NCI-H526 treated with DMSO at 0.1 percent for 48 hours (cell line): ENCODE measurements around the gene UBL4B.
A peak's percentile ranks its signal among the peaks of the same experiment; 100 is the strongest.

Source experiments
- DNase-seq: peaks from one replicate; lab custom pipeline; 2025; lab: John Stamatoyannopoulos, UW

Gene UBL4B

GRCh38 chr1:110085671-110086070 lies 26.6 kb upstream of the UBL4B start:
- no peak for DNase-seq

- DNase-seq, result no peak
Observed at GRCh38 chr1:110086961-110087360, 25.3 kb upstream of the UBL4B start.

DNA sequence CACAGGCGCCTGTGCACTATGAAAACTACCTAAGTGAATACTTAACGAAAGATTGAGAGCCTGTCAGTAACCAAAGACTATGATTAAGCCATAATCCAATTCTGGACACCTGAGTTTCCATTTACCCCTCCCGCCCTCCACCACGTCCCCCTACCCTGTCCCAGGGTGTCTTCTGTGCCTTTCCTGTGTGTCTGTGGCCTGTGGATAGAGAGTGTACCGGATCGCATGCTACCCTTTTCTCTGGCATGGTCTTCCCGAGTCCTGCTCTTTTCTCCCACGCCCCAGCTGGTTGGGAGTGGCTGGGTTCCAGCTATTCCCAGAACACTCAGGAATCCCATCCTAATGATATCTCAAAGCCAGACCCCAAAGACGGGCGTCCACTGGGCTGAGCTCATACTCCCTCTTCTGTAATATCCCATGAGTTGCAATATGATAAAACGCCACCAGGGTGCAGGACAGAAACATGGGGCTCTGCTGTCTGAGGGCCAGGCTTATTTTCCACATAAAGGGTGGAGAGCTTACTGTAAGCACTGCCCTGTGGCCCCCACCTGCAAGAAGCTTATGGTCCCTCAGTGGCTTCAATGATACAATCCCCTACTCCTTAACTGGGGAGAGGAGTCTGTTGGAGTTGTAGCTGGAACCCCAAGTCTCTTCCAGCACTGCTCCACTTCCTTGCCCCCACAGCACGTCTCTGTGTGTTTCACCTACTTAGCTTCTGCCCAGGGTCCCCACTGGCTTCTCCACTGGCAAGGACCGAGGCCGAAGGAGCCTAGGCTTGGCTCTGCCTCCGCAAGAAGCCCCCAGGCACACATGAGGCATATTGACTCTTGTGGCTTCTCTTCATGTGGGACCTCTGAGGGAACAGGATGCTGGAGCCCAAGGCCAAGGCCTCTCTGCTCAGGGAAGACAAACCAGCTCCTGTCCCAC lies 24.2 kb upstream of the UBL4B start:
- no peak for DNase-seq

DNA sequence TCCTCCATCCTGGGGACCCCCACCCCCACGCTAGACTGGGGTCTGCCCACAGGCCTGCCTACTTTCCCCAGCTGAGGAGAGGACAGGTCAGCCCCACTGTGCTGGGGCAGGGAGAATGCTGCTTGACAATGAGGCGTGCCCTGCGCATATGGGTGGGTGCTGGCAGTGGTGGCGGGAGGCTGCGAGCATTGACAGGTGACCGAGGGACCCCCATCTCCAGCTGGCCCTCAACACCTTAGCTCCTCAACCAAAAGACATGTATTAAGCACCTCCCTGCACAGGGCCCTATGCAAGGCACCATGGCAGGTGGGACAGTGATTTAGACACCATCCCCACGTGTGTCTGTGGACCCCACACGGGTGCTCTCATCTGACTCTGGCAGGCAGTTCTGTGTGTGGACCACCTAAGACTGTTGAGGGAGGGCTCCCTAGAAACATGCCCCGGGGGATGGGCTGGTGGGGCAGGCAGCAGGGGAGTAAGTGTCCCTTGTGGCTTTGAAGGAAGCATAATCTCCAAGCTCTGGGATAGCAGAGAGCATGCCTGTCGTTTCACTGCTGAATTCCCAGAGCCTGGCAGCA lies 23.4 kb upstream of the UBL4B start:
- DNase-seq, result no peak

DNA sequence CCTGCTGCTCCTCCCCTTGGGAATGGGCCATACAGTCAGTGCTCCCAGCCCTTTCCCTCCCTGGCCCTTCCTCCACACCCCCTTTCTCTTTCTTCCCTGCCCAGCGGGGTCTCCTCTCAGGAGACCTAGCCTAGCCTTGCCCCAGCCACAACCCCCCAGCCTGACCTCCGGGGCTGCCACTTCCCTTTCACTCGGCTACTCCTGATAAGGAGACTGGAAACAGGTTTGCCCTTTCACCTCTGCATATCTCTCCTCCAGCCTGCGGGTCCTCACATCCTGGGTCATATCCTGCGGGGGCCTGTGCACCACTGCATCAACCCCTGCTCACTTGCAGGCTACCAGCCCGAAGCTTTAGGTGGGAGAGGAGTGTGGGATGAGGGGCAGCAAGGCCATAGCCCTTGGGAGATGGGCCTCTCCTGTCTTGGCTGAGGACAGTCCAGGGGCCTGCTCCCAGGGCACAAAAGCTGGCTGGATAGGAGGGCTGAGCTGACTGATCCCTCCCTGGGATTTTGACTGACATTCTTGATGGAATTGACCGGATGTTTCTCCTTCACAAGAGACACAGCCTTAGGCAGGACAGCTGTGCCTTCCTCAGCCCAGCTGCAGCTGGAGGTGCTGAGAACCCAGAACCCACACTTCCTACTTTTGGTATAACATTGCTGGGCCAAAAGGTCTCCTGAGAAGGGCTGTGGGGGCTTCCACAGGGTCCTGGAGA lies 22.5 kb upstream of the UBL4B start:
- DNase-seq, result no peak

- no peak for DNase-seq
Observed at GRCh38 chr1:110091381-110091780, 20.9 kb upstream of the UBL4B start.

DNA sequence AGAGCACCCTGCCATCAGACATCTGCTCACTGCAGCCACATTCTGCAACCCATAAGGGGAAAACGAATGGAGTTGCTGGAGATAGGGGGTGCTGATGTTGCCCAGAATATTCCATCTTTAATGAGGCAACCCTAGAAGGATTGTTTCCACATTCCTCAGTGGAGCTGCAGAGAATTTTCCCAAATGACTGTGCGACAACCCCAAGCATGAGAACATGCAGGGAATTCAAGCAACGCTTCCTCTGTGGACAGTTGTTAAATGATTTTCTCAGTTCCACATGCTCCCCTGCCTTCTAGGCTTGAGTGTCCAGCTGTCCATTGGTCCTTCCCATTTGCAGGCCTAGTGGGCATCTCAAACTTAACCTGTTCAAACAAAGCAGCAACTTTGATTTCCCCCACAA lies 20.5 kb upstream of the UBL4B start:
- no peak for DNase-seq

- no peak for DNase-seq
Observed at GRCh38 chr1:110092991-110093390, 19.3 kb upstream of the UBL4B start.

DNA sequence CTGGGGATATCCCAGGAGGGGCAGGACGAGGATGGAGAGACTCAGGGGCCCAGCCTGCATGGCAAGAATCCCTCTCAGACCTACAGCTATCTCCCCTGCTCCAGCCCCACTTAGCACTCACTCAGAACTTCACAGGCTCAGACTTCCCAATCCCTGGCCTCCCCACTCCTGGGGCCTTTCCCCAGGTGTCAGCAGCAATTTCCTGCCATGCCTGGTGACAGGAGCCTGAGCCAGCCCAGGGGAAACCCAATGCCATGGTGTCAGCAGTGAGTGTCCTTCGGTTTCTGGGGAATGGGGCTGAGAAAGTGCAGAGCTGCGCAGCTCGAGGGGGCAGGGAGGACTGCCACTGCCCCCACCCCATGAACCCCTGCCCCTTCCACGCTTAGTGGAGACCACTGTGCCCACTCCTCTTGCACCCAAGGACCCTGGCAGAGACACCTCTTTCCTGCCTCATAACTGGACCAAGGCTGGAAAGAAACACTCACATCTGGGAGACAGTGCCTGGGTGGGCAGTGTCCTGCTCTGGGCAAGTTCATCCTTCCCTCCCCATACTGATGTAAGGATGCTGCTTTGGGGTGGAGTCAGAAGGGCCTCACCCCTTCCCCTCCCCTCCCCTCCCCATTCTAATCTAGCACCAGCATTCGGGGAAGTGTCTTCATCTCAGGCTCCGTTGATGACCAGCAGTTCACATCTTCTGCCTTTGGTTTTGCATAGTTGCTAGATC lies 17.1 kb upstream of the UBL4B start:
- DNase-seq, result no peak

GRCh38 chr1:110097507-110098221 lies 14.6 kb upstream of the UBL4B start:
- no peak for DNase-seq

- no peak for DNase-seq
Observed at GRCh38 chr1:110098222-110099026, 13.8 kb upstream of the UBL4B start.

DNA sequence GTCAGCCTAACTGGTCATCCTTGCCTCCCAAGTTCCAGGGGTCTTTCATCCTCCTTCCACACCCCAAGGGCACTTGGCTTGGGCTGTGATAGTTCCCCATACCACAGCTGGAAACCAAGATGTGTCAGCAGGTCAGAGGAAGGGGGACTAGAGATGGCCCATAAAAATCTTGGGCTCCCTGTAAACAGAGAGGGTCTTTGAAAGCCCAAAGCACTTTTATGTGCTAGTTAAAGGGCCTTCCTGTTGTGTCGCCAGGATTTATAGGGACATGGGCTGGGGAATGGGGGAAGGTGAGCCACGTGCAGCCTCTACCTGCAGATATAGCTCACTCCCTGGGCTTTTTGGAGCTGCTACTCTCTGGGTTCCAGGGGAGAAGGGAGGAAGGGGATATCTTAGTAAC lies 11.9 kb upstream of the UBL4B start:
- DNase-seq, result no peak

- no peak for DNase-seq
Observed at GRCh38 chr1:110102081-110102480, 10.2 kb upstream of the UBL4B start.

GRCh38 chr1:110106013-110106941 lies 6.0 kb upstream of the UBL4B start:
- DNase-seq, result peak; percentile 47

- no peak for DNase-seq
Observed at GRCh38 chr1:110107867-110108469, 4.3 kb upstream of the UBL4B start.

- DNase-seq, result no peak
Observed at GRCh38 chr1:110111081-110111480, 1.2 kb upstream of the UBL4B start.

DNA sequence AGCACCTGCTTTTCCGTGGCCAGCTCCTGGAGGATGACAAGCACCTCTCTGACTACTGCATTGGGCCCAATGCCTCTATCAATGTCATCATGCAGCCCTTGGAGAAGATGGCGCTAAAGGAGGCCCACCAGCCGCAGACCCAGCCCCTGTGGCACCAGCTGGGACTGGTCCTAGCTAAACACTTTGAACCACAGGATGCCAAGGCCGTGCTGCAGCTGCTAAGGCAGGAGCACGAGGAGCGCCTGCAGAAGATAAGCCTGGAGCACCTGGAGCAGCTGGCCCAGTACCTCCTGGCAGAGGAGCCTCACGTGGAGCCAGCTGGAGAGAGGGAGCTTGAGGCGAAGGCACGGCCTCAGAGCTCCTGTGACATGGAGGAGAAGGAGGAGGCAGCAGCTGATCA lies 413 bp downstream of the UBL4B start:
- DNase-seq, result no peak

GRCh38 chr1:110113551-110113950 lies 1.3 kb downstream of the UBL4B start:
- DNase-seq, result no peak

- DNase-seq, result no peak
Observed at GRCh38 chr1:110114173-110114572, 1.9 kb downstream of the UBL4B start.
